NCI-H2227 treated with DMSO at 0.1 percent for 48 hours (cell line): Measurements from ENCODE around the gene AUP1.
"Not testable (repeated sequence)": the region's sequence is repeated elsewhere in the genome, so short reads cannot be mapped to it uniquely, and the experiment has no call there.

ENCODE experiments used
- DNase-seq: peaks from one replicate; lab custom pipeline; 2025; lab: John Stamatoyannopoulos, UW

Gene AUP1

GRCh38 chr2:74498500-74499266 lies 30.8 kb downstream of the AUP1 start:
- DNase-seq: no peak

- no peak for DNase-seq
These were observed 31.6 kb downstream of the AUP1 start for GRCh38 chr2:74497777-74498499.

- DNase-seq: no peak
These were observed 32.3 kb downstream of the AUP1 start for GRCh38 chr2:74496997-74497776.

GRCh38 chr2:74495440-74495839 lies 34.1 kb downstream of the AUP1 start:
- no peak for DNase-seq

- DNase-seq: no peak
These were observed 36.0 kb downstream of the AUP1 start for GRCh38 chr2:74493546-74493945.

- no peak for DNase-seq
These were observed 37.6 kb downstream of the AUP1 start for GRCh38 chr2:74491648-74492544.

- DNase-seq: no peak
These were observed 39.6 kb downstream of the AUP1 start for GRCh38 chr2:74489906-74490305.

GRCh38 chr2:74488643-74489481 lies 40.6 kb downstream of the AUP1 start:
- no peak for DNase-seq

- DNase-seq: no peak
These were observed 43.4 kb downstream of the AUP1 start for GRCh38 chr2:74486141-74486540.

GRCh38 chr2:74483675-74484164 lies 45.8 kb downstream of the AUP1 start:
- not testable (repeated sequence) for DNase-seq

GRCh38 chr2:74482801-74483674 lies 46.5 kb downstream of the AUP1 start, which contains the start of the genes CCDC142 and TTC31:
Gene CCDC142 (minus strand): TSS chr2:74482998. CDS start chr2:74482837, 161 bp downstream.
Gene TTC31 (plus strand): TSS chr2:74483081. CDS start chr2:74483096, 15 bp downstream.
- peak; percentile 99 for DNase-seq

GRCh38 chr2:74481961-74482800 lies 47.3 kb downstream of the AUP1 start:
- peak; percentile 64 for DNase-seq

GRCh38 chr2:74481431-74481830 lies 48.1 kb downstream of the AUP1 start:
- no peak for DNase-seq
